ENCODE data around the gene MIDN.

- TF ChIP-seq CTCF (conservative IDR thresholded peaks at IDR 0.05): no peak
- no peak for TF ChIP-seq ZFX (IDR thresholded peaks at IDR 0.05)
Observed at GRCh38 chr19:1220477-1220930, 27.9 kb upstream of the MIDN start.
